Measurements from ENCODE around the gene TMEM161B. TPM values are rescaled to one million over a fixed set of nuclear protein-coding genes. Genes with fewer than 3 reads are reported as not detected.

Gene TMEM161B
- total RNA-seq (ENCODE audit: unreplicated experiment): 21.5 TPM
- long read RNA-seq, partial matches to known transcripts: 1 of 1 reads
- long read RNA-seq, other reads (novel, unspliced or antisense): 0 of 1 reads

DNA sequence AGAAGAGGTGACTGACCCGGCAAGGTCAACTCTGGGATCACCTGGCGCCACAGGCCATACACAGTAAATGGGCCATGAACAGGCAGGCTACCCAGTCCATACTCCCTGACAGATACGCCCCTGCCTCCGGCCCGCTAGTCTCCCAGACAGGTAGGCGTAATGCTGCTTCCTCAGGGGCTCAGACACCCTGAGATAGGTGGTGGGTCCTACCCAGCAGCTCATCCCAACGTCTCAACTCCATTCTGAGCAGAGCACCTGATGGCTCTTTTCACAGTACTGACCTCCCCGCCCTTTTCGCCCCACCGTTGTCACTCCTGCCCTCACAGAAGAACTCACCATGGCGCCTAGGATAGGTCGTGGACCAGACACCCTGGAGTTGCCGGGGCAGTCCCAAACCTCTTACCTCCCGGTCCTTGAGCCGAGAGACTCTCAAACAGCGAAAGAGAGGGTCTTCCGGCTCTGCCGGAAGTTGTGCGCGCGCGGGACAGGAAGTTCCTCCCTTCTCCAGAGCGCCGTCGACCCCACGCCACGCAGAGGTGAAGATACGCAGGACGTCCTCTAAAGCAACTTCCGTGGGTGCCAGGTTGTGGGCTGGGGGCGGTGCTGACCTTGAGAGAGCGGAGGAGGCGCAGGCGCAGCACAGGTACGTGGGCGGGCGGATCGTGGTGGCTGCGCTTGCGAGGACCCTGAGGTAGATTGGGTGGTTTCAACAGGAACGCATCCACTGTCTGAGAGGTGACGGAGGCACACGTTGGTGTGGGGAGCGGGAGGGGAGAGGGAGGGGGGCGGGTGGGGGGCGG is at the start of gene TMEM161B:
Gene TMEM161B (minus strand): TSS at position 461 of the 800 bp plus-strand sequence. CDS start 122 bp downstream, at position 339.
- Mint-ChIP-seq H3K27ac (ENCODE audit: unreplicated experiment) (peak within 1 kb of the TSS; percentile 83), H3K36me3 (ENCODE audit: unreplicated experiment) (peaks cover 5% of the 10 kb centered on the region), H3K4me3 (ENCODE audit: unreplicated experiment) (peak within 1 kb of the TSS; percentile 100), H3K27me3 (ENCODE audit: unreplicated experiment) (no peaks in the 10 kb centered on the region), H3K9me3 (ENCODE audit: unreplicated experiment) (peaks cover 9% of the 10 kb centered on the region), H3K4me1 (ENCODE audit: low read depth, unreplicated experiment) (peaks cover 6% of the 10 kb centered on the region)
- TF ChIP-seq, protein P1, sequence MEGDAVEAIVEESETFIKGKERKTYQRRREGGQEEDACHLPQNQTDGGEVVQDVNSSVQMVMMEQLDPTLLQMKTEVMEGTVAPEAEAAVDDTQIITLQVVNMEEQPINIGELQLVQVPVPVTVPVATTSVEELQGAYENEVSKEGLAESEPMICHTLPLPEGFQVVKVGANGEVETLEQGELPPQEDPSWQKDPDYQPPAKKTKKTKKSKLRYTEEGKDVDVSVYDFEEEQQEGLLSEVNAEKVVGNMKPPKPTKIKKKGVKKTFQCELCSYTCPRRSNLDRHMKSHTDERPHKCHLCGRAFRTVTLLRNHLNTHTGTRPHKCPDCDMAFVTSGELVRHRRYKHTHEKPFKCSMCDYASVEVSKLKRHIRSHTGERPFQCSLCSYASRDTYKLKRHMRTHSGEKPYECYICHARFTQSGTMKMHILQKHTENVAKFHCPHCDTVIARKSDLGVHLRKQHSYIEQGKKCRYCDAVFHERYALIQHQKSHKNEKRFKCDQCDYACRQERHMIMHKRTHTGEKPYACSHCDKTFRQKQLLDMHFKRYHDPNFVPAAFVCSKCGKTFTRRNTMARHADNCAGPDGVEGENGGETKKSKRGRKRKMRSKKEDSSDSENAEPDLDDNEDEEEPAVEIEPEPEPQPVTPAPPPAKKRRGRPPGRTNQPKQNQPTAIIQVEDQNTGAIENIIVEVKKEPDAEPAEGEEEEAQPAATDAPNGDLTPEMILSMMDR (IDR thresholded peaks at IDR 0.05; ENCODE audit: partially characterized antibody, unreplicated experiment): no peak
- DNase-seq: peak; percentile 73

DNA sequence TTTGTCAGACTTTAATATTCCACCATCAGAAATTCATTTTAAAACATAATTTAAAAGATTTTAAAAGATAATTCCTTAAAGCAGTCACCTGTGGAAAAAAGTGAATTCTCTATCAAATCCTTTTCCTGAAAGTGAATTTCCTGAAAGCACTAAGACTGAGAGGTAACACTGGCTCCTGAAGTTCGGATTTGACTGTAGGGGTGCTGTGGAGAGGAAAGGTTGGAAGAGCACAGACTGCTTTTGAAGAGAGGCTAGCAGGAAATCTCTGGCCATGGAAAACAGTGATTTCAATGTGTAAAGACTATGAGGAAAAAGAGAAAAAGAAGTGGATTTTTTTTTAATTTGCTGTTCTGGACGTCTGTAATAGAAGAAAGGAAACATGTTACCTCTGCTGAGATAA is 35.7 kb upstream of the TMEM161B start:
- Mint-ChIP-seq H3K36me3 (ENCODE audit: unreplicated experiment) (no peaks in the 10 kb centered on the region), H3K27ac (ENCODE audit: unreplicated experiment) (no peak overlapping the region), H3K4me1 (ENCODE audit: low read depth, unreplicated experiment) (no peaks in the 10 kb centered on the region), H3K27me3 (ENCODE audit: unreplicated experiment) (no peaks in the 10 kb centered on the region), H3K4me3 (ENCODE audit: unreplicated experiment) (no peak overlapping the region), H3K9me3 (ENCODE audit: unreplicated experiment) (no peaks in the 10 kb centered on the region)
- DNase-seq: no peak
- TF ChIP-seq, protein P1 (IDR thresholded peaks at IDR 0.05; ENCODE audit: partially characterized antibody, unreplicated experiment): no peak

DNA sequence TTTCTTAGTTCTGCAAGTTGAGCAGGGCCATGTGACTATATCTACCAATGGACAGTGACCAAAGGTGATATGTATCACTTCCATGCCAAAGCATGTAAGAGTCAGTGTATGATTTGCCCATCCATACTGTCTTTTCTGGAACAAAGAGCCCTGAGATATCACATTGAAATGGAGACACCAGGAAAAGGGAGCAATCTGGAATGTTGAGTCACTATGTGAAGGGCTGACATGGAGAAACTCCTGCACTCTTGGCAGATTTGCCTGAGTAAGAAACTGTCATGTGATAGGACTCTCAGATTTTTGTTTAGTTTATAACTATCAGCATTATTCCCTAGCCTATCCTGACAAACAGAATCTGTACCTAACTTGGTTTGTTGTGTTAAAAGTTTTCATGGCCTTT is 29.8 kb upstream of the TMEM161B start:
- H3K4me3 Mint-ChIP-seq (ENCODE audit: unreplicated experiment): no peak overlapping the region
- no peaks in the 10 kb centered on the region for H3K27me3 Mint-ChIP-seq (ENCODE audit: unreplicated experiment)
- no peak overlapping the region for H3K27ac Mint-ChIP-seq (ENCODE audit: unreplicated experiment)
- no peak for DNase-seq
- H3K36me3 Mint-ChIP-seq (ENCODE audit: unreplicated experiment): no peaks in the 10 kb centered on the region
- H3K4me1 Mint-ChIP-seq (ENCODE audit: low read depth, unreplicated experiment): no peaks in the 10 kb centered on the region
- TF ChIP-seq, protein P1 (IDR thresholded peaks at IDR 0.05; ENCODE audit: partially characterized antibody, unreplicated experiment): no peak
- H3K9me3 Mint-ChIP-seq (ENCODE audit: unreplicated experiment): no peaks in the 10 kb centered on the region

DNA sequence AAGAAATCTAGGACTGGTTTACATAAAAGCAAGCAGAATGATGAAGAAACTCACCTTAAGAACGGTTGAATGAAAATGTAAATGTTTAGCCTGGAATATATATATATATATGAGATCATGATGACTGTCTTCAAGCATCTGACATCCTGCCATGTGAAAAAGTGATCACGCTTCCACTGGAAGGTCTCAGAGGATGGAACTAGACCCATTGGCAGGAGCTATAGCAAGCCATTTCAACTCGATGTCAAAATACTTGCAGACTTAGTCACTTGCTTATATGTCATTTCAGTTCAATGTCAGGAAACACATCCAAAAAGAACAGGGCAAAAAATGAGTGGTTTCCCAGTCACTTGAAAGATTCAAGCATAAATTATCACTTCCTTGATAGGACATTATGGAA is 22.2 kb upstream of the TMEM161B start:
- Mint-ChIP-seq H3K27me3 (ENCODE audit: unreplicated experiment) (no peaks in the 10 kb centered on the region), H3K36me3 (ENCODE audit: unreplicated experiment) (no peaks in the 10 kb centered on the region), H3K9me3 (ENCODE audit: unreplicated experiment) (no peaks in the 10 kb centered on the region), H3K4me1 (ENCODE audit: low read depth, unreplicated experiment) (no peaks in the 10 kb centered on the region), H3K4me3 (ENCODE audit: unreplicated experiment) (no peak overlapping the region), H3K27ac (ENCODE audit: unreplicated experiment) (no peak overlapping the region)
- TF ChIP-seq, protein P1 (IDR thresholded peaks at IDR 0.05; ENCODE audit: partially characterized antibody, unreplicated experiment): no peak
- DNase-seq: no peak

DNA sequence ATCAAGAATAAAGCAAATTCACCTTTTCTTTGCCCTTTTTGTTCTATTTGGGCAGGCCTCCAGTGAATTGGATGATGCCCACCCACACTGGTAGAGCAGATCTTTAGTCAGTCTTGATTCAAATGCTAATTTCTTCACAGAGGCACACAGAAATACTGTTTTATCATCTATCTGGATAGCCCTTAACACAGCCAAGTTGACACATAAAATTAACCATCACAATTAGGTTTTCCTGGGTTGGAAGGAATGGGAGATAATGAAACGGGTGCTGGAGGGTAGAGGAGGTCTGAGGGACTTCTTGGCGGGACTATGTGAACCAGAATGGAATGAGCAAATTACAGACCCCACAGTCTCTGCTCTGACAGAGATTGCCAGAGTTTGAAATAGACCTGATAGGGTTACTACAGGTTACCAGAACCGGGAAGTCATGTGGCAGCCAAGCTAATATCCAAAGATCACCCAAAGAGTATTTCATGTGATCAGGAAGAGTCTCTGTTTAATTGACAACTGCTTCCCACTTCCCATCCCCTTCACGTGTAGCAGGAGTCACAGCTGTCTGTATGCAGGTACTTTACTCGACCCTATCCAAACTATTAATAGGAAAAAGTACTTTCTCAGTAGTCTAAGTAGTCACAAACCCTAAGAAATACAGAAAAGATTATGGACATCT is 20.0 kb upstream of the TMEM161B start:
- TF ChIP-seq, protein P1 (IDR thresholded peaks at IDR 0.05; ENCODE audit: partially characterized antibody, unreplicated experiment): no peak
- H3K9me3 Mint-ChIP-seq (ENCODE audit: unreplicated experiment): no peaks in the 10 kb centered on the region
- no peak overlapping the region for H3K4me3 Mint-ChIP-seq (ENCODE audit: unreplicated experiment)
- DNase-seq: no peak
- no peaks in the 10 kb centered on the region for H3K4me1 Mint-ChIP-seq (ENCODE audit: low read depth, unreplicated experiment)
- no peak overlapping the region for H3K27ac Mint-ChIP-seq (ENCODE audit: unreplicated experiment)
- H3K36me3 Mint-ChIP-seq (ENCODE audit: unreplicated experiment): no peaks in the 10 kb centered on the region
- no peaks in the 10 kb centered on the region for H3K27me3 Mint-ChIP-seq (ENCODE audit: unreplicated experiment)

Data from glutamatergic neuron (in vitro differentiated cells).